CD14-positive monocyte (primary cell): Measurements from ENCODE around the gene TNFSF13. TPM values are rescaled to one million over a fixed set of nuclear protein-coding genes. Genes with fewer than 3 reads are reported as not detected.

Experiments used
- DNase-seq, 3 donors: peaks; one replicate each; pipeline ENCODE4 v3.0.0-alpha.2; 2011 to 2022
- H2AFZ ChIP-seq: 2 replicates; pipeline ENCODE4 v1.6.0; 2012; ENCODE audit warnings: mild to moderate bottlenecking, low read depth, low read length, inconsistent platforms; ENCODE audit not compliant: insufficient read depth, poor library complexity, severe bottlenecking
- H3K27ac ChIP-seq, 2 donors: 1 replicate in 1 of 2; 2 replicates in 1 of 2; pipeline ENCODE4 v1.5.1; 2012 to 2013; ENCODE audit warnings: low read length in 2 of 2, control low read depth in 1 of 2, inconsistent platforms in 1 of 2, low read depth in 1 of 2, mild to moderate bottlenecking in 1 of 2
- H3K27me3 ChIP-seq, 2 donors: one replicate each; pipeline versions ENCODE4 v1.6.0 to v1.6.1; 2011 to 2013; ENCODE audit warnings: low read length in 2 of 2; ENCODE audit not compliant: control insufficient read depth in 2 of 2, insufficient read depth in 2 of 2
- H3K36me3 ChIP-seq, 2 donors: replicated peaks in 1 of 2; 1 replicate in 1 of 2; 2 replicates in 1 of 2; pipeline versions ENCODE4 v1.5.1 to v1.6.1; 2012 to 2013; ENCODE audit warnings: low read length in 2 of 2, control low read depth in 1 of 2, inconsistent platforms in 1 of 2, mild to moderate bottlenecking in 1 of 2; ENCODE audit not compliant: insufficient read depth in 2 of 2, control insufficient read depth in 1 of 2
- H3K4me1 ChIP-seq, 2 donors: 1 replicate in 1 of 2; 2 replicates in 1 of 2; pipeline versions ENCODE4 v1.5.1 to v1.6.1; 2012 to 2013; ENCODE audit warnings: low read length in 2 of 2, control low read depth in 1 of 2, inconsistent platforms in 1 of 2, mild to moderate bottlenecking in 1 of 2, moderate library complexity in 1 of 2; ENCODE audit not compliant: insufficient read depth in 2 of 2, control insufficient read depth in 1 of 2
- H3K4me2 ChIP-seq: replicated peaks from 2 replicates; pipeline ENCODE3; 2012; ENCODE audit warnings: low read length, moderate library complexity, mild to moderate bottlenecking; ENCODE audit not compliant: poor library complexity, severe bottlenecking; ENCODE audit errors: extremely low read depth
- H3K4me3 ChIP-seq, 3 experiments: fragments of 200-600 bp in 1 of 3; sonication (generic) in 1 of 3; replicated peaks in 1 of 3; 1 replicate in 2 of 3; 2 replicates in 1 of 3; pipeline ENCODE4 v1.5.1; 2011 to 2013; ENCODE audit warnings: low read length in 3 of 3, mild to moderate bottlenecking in 3 of 3, control low read depth in 2 of 3, low read depth in 2 of 3, inconsistent platforms in 1 of 3, moderate library complexity in 1 of 3
- H3K79me2 ChIP-seq: 2 replicates; pipeline ENCODE4 v1.6.0; 2012; ENCODE audit warnings: mild to moderate bottlenecking, control low read depth, inconsistent platforms, low read length, moderate library complexity; ENCODE audit not compliant: insufficient read depth
- H3K9ac ChIP-seq: 2 replicates; pipeline ENCODE4 v1.6.0; 2017; ENCODE audit warnings: low read length, mild to moderate bottlenecking; ENCODE audit not compliant: insufficient read depth, poor library complexity, severe bottlenecking
- H3K9me3 ChIP-seq, 2 donors: replicated peaks in 1 of 2; 1 replicate in 1 of 2; 2 replicates in 1 of 2; pipeline versions ENCODE4 v1.5.1 to v1.6.1; 2012 to 2013; ENCODE audit warnings: low read length in 2 of 2, control low read depth in 1 of 2; ENCODE audit not compliant: control insufficient read depth in 1 of 2, insufficient read depth in 1 of 2
- H4K20me1 ChIP-seq: 2 replicates; pipeline ENCODE4 v1.6.0; 2012; ENCODE audit warnings: mild to moderate bottlenecking, low read length, control low read depth, moderate library complexity; ENCODE audit not compliant: insufficient read depth
- H3K27ac Mint-ChIP-seq, 7 donors: one replicate each; pipeline ENCODE4 v1.8.0; 2020; ENCODE audit warnings: mild to moderate bottlenecking in 7 of 7, mixed read lengths in 7 of 7, moderate library complexity in 6 of 7, inconsistent platforms in 2 of 7
- H3K27me3 Mint-ChIP-seq, 3 donors: one replicate each; pipeline ENCODE4 v1.8.0; 2021 to 2022; ENCODE audit warnings: low read depth in 3 of 3, mild to moderate bottlenecking in 3 of 3, mixed read lengths in 3 of 3, moderate library complexity in 3 of 3, inconsistent platforms in 1 of 3
- H3K36me3 Mint-ChIP-seq, 2 donors: one replicate each; pipeline ENCODE4 v1.8.0; 2020; ENCODE audit warnings: mixed read lengths in 2 of 2, inconsistent platforms in 1 of 2, mild to moderate bottlenecking in 1 of 2
- H3K4me1 Mint-ChIP-seq: one replicate; pipeline ENCODE4 v1.8.0; 2020; ENCODE audit warnings: mild to moderate bottlenecking, mixed read lengths
- H3K4me3 Mint-ChIP-seq, 2 donors: one replicate each; pipeline ENCODE4 v1.8.0; 2020; ENCODE audit warnings: mild to moderate bottlenecking in 2 of 2, mixed read lengths in 2 of 2, moderate library complexity in 1 of 2
- H3K9me3 Mint-ChIP-seq, 7 donors: one replicate each; pipeline ENCODE4 v1.8.0; 2020 to 2022; ENCODE audit warnings: mixed read lengths in 7 of 7, mild to moderate bottlenecking in 6 of 7, moderate library complexity in 6 of 7, inconsistent platforms in 2 of 7
- CTCF ChIP-seq: fragments of 200-600 bp; IDR thresholded peaks from one replicate; pipeline ENCODE4 v1.8.0; 2022; ENCODE audit warnings: antibody characterized with exemption, mild to moderate bottlenecking
- WGBS: methylation state at CpG from one replicate; pipeline ENCODE4 v1.1.5; 2013; ENCODE audit warnings: missing lambda C conversion rate; ENCODE audit not compliant: insufficient coverage; 5-methylcytosine and 5-hydroxymethylcytosine counted together
- intact Hi-C, 2 donors: fragments of 100-400 bp; cut with micrococcal nuclease; formaldehyde crosslinking; loops; one replicate each; pipeline versions ENCODE4 v1.15.0 to v1.15.1; 2023
- polyA plus RNA-seq, 3 donors: library from polyadenylated mRNA; depleted of rRNA in 1 of 3; unstranded in 2 of 3; stranded (reverse) in 1 of 3; fragments of 300-500 nt in 2 of 3; fragments of >200 nt in 1 of 3; fragmentation: Illumina TruSeq in 2 of 3; gene quantifications; 1 replicate in 2 of 3; 2 replicates in 1 of 3; pipeline ENCODE4 v1.2.3, GENCODE V29; 2012 to 2021

The TNFSF13 gene
- polyA plus RNA-seq, 3 donors = 236 to 523 (median 491) TPM

DNA sequence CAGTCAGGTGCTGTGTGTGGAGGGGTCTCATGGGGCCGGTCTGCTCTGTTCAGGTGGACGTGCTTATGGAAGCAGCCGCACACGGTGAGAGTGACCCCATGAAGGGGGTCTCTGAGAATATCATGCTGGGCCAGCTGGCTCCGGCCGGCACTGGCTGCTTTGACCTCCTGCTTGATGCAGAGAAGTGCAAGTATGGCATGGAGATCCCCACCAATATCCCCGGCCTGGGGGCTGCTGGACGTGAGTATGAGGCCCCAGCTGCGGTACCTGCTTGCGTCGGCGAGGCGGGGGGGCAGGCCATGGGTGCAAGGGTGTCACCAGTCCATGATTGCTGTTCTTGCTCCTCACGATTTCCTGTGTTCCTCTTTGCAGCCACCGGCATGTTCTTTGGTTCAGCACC is 46.4 kb upstream of the TNFSF13 start:
- H2AFZ ChIP-seq = no peak overlapping the region
- H3K27me3 ChIP-seq = no peaks in the 10 kb centered on the region
- no peak overlapping the region for H3K4me3 Mint-ChIP-seq
- no peak overlapping the region for H3K27ac ChIP-seq
- peaks cover 16 to 21% of the 10 kb centered on the region in 2 donors for H3K4me1 ChIP-seq
- no peak overlapping the region for H3K9ac ChIP-seq
- peaks cover 69 to 74% of the 10 kb centered on the region in 2 donors for H3K36me3 Mint-ChIP-seq
- intact Hi-C loops = loop anchor here in 1 of 2 donors (2.0 kb wide), 1 partner anchor 49 kb away; the partner anchor contains the start of gene SENP3
- no peak overlapping the region for H3K4me2 ChIP-seq
- H3K4me1 Mint-ChIP-seq = peaks cover 23% of the 10 kb centered on the region
- peaks cover 0 to 4% (median 0%) of the 10 kb centered on the region in 3 donors for H3K27me3 Mint-ChIP-seq
- peaks cover 63 to 75% of the 10 kb centered on the region in 2 donors for H3K36me3 ChIP-seq
- H3K4me3 ChIP-seq = no peak overlapping the region
- H3K79me2 ChIP-seq = no peaks in the 10 kb centered on the region
- no peak for DNase-seq
- no peaks in the 10 kb centered on the region for H3K9me3 Mint-ChIP-seq
- peak overlapping the region in 1 of 7 donors; percentile 41 for H3K27ac Mint-ChIP-seq
- TF ChIP-seq CTCF = no peak
- H4K20me1 ChIP-seq = peaks cover 31% of the 10 kb centered on the region
- WGBS = over 99% methylated on average over 15 of the region's 15 CpGs
- H3K9me3 ChIP-seq = no peaks in the 10 kb centered on the region

- H3K4me3 Mint-ChIP-seq = no peak overlapping the region
- H3K27me3 Mint-ChIP-seq = peaks cover 0 to 4% (median 0%) of the 10 kb centered on the region in 3 donors
- Histone ChIP-seq H3K4me3 (no peak overlapping the region), H4K20me1 (peaks cover 31% of the 10 kb centered on the region), H3K9ac (no peak overlapping the region), H3K4me2 (no peak overlapping the region), H3K4me1 (peaks cover 16 to 21% of the 10 kb centered on the region in 2 donors), H2AFZ (no peak overlapping the region), H3K79me2 (no peaks in the 10 kb centered on the region), H3K9me3 (no peaks in the 10 kb centered on the region), H3K27ac (no peak overlapping the region), H3K36me3 (peaks cover 60 to 66% of the 10 kb centered on the region in 2 donors), H3K27me3 (no peaks in the 10 kb centered on the region)
- intact Hi-C loops = loop anchor here in 1 of 2 donors (2.0 kb wide), 1 partner anchor 48 kb away; the partner anchor contains the start of gene SENP3
- TF ChIP-seq CTCF = no peak
- peaks cover 23% of the 10 kb centered on the region for H3K4me1 Mint-ChIP-seq
- 65% methylated on average over 20 of the region's 20 CpGs for WGBS
- H3K36me3 Mint-ChIP-seq = peaks cover 61 to 65% of the 10 kb centered on the region in 2 donors
- peak overlapping the region in 1 of 7 donors; percentile 50 for H3K27ac Mint-ChIP-seq
- DNase-seq = no peak
- H3K9me3 Mint-ChIP-seq = no peaks in the 10 kb centered on the region
Measured at GRCh38 chr17:7512824-7513540, 45.6 kb upstream of the TNFSF13 start.
